CD4-positive, alpha-beta T cell treated with Interleukin-21 for 1 hour (primary cell): Measurements from ENCODE around the gene MAGI1.
A peak's percentile ranks its signal among the peaks of the same experiment; 100 is the strongest.
"Not testable (repeated sequence)": the region's sequence is repeated elsewhere in the genome, so short reads cannot be mapped to it uniquely, and the experiment has no call there.

Experiments used
- DNase-seq: peaks from one replicate; pipeline ENCODE4 v3.0.0-alpha.2; 2020

The MAGI1 gene

GRCh38 chr3:66038726-66039589, at the start of gene MAGI1:
MAGI1 (minus strand) TSS chr3:66038918; CDS start chr3:66038308, 610 bp downstream.
- DNase-seq, result peak; percentile 0

DNA sequence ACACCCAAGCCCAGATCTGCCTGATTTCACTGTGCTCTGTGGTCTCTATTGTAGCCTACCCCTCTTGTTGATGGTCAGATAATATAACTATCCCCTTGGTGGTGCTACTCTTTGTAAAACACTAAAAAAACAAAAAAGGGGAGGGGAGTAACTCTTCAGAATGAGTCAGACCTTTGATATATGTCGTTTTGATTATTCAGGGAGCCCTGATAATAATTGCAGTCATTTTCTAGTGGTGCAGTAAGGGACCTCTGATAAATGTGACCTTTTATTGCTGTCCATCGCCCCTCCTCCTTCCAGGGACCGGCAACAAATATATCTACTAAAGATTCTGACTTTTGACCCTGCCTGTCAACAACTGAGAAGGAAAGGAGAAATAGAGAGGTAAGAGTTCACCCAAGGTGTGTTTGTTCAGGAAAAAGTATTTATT, 45.1 kb upstream of the MAGI1 start:
- no peak for DNase-seq

DNA sequence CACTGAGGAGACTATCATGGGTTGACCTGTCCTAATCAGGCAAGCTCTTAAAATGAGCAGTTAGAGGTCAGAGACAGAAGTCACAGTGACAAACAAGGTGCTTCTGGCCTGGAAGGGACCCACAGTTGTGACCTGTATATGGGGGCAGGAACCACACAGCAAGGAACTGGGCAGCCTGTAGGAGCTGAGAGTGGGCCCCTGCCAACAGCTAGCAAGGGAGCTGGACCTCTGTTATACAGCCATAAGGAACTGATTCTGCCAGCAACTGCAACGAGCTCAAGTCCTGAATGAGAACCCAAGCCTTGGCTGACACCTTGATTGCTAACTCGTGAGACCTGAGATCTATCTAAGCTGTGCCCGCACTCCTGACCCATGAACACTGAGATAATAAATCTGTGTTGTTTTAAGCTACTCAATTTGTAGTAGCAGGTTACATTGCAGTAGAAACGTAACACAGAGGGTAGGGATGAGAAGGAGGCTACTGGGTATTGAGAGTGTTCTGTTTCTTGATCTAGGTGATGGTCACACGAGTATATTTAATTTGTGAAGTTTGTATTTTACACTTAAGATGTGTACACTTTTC, 44.5 kb upstream of the MAGI1 start:
- DNase-seq, result no peak

DNA sequence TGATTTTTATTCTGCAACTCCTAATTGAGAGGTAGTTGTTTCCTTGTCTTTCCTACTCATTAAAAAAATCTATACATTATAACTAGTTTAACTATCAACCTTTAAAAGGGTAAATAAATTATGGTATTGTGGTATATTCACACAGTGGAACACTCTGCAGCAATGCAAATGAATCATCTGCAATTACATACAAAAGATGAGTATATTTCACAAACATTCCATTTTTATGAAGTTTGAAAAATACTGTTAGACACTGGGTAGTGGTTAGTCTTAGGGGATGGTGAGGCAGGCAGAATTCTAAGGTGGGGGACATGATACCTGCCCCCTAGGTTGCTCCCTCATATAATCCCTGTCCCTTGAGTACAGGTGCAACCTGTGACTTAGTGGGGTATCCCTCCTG, 44.0 kb upstream of the MAGI1 start:
- DNase-seq, result no peak

DNA sequence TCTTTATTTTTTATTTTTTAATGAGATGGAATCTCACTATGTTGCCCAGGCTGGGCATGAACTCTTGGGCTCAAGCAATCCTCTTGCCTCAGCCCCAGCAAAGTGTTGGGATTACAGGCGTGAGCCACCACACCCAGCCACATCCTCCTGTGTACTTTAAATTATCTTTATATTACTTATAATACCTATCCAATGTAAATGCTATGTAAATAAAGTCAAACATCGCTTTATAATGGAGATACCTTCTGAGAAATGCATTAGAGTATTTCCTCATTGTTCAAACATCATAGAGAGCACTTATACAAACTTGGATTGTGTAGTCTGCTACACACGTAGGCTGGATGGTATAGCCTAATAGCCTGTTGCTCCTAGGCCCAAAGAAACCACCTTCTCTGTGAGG, 41.4 kb upstream of the MAGI1 start:
- no peak for DNase-seq

DNA sequence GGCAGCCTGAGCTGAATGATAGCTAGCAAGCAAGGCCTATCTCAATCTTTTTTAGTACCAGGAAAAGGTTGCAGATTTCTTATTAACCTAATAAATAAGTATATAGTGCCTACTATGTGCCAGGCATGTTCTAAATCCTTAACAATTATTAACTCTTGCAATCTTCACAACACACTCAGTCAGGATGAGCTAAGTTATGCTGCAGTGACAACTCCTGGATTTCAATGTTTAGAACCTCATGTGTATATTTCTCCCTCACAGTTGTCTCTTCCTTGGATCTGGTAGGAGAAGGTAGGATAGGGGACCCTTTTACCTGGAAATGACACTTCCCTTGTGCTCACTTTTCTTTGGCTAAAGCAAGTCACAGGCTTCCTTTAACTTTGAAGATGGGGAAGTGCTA, 39.3 kb upstream of the MAGI1 start:
- no peak for DNase-seq

- no peak for DNase-seq
Observed at GRCh38 chr3:66076861-66077470, 38.2 kb upstream of the MAGI1 start.

DNA sequence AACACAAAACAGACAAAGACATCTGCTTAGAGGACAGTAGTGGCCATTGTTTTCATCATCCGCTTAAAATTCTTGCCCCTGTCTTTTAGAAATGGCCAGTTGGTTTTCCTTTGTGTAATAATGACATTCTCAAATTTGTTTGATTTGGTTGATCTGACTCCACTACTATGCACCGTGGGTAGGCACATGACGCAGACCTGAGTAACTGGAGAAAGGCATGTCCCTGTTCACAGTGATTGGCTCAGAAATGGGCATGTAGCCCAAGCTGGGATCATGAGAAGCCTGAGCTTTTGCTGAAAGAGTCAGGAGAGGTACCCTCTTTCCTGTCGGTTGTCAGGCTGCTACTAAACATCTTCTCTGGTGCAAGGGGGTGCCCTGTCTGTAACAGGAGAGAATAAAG, 36.6 kb upstream of the MAGI1 start:
- no peak for DNase-seq

- DNase-seq, result no peak
Observed at GRCh38 chr3:66073464-66074141, 34.9 kb upstream of the MAGI1 start.

- DNase-seq, result no peak
Observed at GRCh38 chr3:66068255-66068654, 29.5 kb upstream of the MAGI1 start.

DNA sequence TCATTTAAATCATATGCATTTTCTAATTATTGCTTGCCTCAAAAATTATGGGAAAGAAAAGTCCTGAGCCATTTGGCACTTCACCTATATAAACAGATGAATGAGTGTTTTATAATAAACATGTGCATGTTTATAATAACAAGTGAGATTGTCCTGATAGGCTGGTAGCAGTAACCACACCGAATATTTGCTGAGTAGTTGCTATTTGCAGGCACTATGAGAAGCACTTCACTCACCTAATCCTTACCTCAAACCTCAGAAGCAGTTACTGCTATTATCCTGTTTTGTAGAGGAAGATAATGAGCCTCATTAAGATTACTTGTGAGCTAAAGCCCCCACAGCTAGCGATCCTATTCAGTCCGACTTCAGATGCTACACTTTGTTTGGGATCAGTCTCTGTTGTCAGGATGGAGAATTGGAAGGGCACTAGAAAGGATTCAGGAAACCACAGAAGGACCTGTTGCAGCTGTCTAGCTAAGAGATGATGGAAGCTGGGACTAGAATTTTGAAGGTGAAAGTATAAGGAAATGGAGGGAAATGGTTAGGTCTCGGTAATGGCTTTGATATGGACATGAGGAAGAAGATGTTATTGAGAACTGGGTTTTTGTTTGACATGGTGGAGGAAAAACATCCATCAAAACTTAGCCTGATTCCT, 28.4 kb upstream of the MAGI1 start:
- no peak for DNase-seq

DNA sequence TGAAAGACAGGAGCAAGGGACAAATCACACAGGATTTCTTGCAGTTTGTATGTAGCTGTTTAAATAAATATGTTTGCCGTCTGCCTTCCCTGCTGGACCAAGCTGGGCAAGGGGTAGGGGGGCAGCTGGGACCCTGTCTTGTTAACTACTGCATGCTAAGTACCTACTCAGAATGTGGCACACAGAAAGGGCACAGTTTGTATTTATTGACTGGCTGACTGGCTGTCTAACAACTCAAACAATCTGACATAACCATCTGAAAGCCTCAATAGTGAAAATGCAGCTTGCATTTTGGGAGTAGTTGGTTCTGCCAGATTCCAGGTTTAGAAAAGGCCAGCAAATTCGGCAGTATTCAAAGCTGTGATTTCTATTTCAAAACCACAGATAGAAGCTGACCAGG, 16.6 kb upstream of the MAGI1 start:
- DNase-seq, result no peak

DNA sequence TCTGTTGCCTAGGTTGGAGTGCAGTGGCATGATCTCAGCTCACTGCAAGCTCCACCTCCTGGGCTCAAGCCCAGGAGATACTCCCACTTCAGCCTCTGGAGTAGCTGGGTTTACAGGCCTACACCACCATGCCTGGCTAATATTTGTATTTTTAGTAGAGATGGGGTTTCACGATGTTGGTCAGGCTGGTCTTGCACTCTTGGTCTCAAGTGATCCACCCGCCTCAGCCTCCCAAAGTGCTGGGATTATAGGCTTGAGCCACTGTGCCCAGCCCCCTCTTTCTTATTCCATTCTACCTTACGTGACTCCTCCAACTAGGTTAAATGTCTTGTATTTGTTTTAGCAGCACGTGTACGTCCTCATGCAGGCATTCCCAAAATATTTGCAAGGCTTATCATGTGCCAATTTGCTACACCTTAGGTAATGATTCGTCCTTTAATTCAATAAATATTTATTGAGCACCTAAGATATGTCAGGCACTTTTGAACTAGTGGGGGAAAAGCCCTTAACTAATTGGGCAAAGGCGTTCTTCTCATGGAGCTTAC, 14.9 kb upstream of the MAGI1 start:
- DNase-seq, result no peak

- no peak for DNase-seq
Observed at GRCh38 chr3:66052721-66053549, 14.2 kb upstream of the MAGI1 start.

GRCh38 chr3:66050821-66051220, 12.1 kb upstream of the MAGI1 start:
- no peak for DNase-seq

DNA sequence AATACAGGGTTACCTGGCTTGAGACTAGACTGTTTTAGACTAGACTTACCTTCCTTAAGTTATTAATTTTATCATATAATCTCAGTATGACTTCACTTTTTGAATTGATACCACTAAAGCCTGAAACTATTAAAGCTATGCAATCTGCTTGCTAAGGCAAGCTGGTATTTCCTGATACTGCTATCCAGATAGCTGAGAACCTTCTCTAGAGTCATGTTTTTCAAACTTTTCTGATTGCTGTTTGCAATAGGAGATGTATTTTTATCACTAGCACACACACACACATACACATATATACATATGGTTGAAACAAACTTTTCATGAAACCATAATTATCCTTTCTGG, 9.3 kb upstream of the MAGI1 start:
- DNase-seq, result no peak

DNA sequence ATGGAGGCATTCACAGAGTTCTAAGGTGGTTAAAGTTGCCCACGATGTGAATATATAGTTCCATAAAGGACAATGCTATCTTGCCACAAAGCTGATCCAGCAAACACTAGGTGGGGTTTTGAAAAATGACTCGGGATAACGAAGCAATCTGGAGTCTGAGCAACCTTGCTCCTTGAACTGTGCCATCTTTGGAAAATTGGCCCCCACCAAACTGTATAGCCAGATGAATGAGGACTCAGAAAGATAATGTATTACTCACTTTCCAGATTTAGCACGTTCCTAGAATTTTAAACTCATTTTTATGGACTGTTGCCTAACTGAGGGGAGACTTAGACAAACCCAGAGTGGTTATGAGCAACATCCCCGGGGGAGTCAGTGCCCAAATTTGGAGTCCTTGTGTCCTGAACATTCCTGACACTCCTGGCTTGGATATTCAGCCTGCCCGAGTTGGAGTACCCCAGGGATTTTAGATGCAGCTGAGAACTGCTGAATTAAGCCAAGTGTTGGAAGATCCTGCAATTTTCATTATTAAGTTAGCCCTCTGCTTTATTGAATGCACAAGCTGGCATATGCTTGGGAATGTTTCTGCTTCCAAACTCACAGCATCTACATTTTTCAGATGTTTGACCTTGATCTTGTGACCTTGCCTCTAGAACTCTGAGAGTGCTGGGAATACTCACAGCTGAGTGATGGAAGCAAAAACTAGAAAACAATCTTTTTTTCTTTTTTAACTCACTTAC, 8.8 kb upstream of the MAGI1 start:
- no peak for DNase-seq

DNA sequence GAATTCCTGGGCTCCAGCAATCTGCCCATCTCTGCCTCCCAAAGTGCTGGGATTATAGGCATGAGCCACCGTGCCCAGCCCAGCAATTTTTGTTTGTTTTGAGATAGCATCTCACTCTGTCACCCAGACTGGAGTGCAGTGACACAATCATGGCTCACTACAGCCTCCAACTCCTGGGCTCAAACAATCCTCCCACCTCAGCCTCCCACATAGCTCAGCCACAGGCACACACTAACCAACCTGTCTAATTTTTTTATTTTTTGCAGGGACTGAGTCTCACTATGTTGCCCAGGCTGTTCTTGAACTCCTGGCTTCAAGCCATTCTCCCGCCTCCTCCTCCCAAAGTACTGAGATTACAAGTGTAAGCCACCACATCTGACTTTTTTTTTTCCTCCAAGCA, 7.6 kb upstream of the MAGI1 start:
- DNase-seq, result not testable (repeated sequence)

- DNase-seq, result no peak
Observed at GRCh38 chr3:66041828-66042227, 3.1 kb upstream of the MAGI1 start.

DNA sequence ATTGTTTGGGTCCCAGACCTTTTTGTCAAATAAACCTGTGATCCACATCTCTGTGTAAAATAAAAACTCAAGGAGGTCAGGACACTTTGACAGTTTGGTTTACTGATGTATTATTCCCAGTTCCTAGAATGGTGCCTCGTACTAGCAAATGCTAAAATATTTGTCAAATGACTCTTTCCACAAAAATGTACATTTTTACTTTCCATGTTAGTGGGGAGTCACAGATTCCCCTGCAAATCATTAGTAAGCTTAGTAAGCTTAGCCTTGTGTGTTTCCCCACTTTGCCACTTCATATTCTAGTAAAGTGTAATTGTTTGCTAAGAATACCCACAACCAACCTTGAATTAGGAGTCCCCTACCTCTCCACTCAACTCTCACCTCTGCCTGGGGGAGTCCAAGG, 2.4 kb upstream of the MAGI1 start:
- no peak for DNase-seq

GRCh38 chr3:66039590-66039887, 821 bp upstream of the MAGI1 start:
- no peak for DNase-seq

GRCh38 chr3:66038384-66038725, 363 bp downstream of the MAGI1 start:
- no peak for DNase-seq
